Muscle of arm (tissue), 14 donors: ENCODE results near the gene SLC16A11. TPM values are rescaled to one million over a fixed set of nuclear protein-coding genes. Genes with fewer than 3 reads are reported as not detected.
"Not testable (repeated sequence)": the region's sequence is repeated elsewhere in the genome, so short reads cannot be mapped to it uniquely, and the experiment has no call there.

ENCODE experiments used
- DNase-seq: peaks from one replicate; pipeline ENCODE4 v3.0.0-alpha.2; 2013
- long read RNA-seq, 11 donors: transcript quantifications; one replicate each; lab custom pipeline, GENCODE V29; 2026
- polyA plus RNA-seq, 12 donors: library from polyadenylated mRNA; unstranded; fragments of 120-200 nt; gene quantifications; one replicate each; pipeline ENCODE4 v1.2.1, GENCODE V29; 2013; ENCODE audit not compliant: insufficient read length in 12 of 12

Gene SLC16A11, protein sequence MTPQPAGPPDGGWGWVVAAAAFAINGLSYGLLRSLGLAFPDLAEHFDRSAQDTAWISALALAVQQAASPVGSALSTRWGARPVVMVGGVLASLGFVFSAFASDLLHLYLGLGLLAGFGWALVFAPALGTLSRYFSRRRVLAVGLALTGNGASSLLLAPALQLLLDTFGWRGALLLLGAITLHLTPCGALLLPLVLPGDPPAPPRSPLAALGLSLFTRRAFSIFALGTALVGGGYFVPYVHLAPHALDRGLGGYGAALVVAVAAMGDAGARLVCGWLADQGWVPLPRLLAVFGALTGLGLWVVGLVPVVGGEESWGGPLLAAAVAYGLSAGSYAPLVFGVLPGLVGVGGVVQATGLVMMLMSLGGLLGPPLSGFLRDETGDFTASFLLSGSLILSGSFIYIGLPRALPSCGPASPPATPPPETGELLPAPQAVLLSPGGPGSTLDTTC
- polyA plus RNA-seq, result 1 to 10 TPM in 1 of 12 donors, under 1 TPM in 6, not detected in 5; 0.09 to 1.6 (median 0.16) TPM
- long read RNA-seq, donor 1, result 0 reads
- long read RNA-seq, donor 2, result 0 reads
- long read RNA-seq, donor 3, result 0 reads
- long read RNA-seq, donor 4, result 0 reads
- long read RNA-seq, donor 5, result 0 reads
- long read RNA-seq, donor 6, result 0 reads
- long read RNA-seq, donor 7, partial matches to known transcripts, result 0 of 1 reads
- long read RNA-seq, donor 7, other reads (novel, unspliced or antisense), result 0 of 1 reads
- long read RNA-seq, donor 8, result 0 reads
- long read RNA-seq, donor 9, result 0 reads
- long read RNA-seq, donor 10, result 0 reads
- long read RNA-seq, donor 11, partial matches to known transcripts, result 0 of 1 reads
- long read RNA-seq, donor 11, other reads (novel, unspliced or antisense), result 0 of 1 reads

DNA sequence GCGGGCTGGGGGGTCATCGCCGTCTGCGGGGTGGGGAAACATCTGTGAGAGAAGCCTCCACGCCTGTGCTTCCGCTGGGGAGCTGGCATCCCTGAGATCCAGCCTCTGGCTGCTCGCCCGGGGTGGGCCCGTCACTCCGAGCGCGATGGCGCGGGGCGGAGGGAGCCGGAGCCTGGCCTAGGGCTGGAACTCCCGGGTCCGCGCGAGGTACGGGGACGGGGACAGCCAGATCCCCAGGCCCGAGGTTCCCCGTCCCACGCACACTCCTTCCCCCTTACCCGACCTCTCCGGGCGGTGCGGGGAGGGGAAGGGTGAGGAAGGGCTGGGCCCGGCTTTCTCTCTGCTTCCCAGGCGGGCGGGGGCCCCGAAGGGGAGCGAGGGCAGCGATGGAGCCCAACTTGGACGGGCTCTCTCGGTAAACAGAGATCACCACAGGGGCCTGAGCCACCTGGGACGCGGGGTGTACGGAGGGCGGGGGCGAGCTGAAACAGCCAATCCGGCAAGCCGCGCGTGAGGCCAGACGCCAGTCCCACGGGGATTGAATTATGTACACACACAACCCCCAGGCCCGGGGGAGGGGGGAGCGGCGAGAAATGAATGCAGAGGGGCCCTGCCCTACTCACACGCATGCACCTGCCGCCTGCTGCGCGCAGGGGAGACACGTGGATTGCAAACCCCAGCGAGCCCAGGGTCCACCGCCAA lies at the start of gene SLC16A11:
Gene SLC16A11, minus strand, starts transcription at position 596 of the 702 bp plus-strand sequence. Its CDS starts 579 bp downstream, at position 17.
- DNase-seq, result no peak

DNA sequence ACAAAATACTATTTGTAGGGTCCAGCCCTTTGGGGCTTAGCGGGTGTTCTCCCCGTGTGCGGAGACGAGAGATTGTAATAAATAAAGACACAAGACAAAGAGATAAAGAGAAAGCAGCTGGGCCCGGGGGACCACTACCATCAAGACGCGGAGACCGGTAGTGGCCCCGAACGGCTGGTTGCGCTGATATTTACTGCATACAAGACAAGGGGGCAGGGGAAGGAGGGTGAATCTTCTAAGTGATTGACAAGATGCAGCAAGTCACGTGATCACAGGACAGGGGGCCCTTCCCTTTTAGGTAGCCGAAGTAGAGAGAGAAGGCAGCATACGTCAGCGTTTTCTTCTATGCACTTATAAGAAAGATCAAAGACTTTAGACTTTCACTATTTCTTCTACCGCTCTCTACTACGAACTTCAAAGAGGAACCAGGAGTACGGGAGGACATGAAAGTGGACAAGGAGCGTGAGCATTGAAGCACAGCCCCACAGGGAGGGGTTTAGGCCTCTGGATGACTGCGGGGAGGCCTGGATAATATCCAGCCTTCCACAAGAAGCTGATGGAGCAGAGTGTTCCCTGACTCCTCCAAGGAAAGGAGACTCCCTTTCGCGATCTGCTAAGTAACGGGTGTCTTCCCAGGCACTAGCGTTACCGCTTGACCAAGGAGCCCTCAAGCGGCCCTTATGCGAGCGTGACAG lies 47.6 kb upstream of the SLC16A11 start:
- DNase-seq, result not testable (repeated sequence)

DNA sequence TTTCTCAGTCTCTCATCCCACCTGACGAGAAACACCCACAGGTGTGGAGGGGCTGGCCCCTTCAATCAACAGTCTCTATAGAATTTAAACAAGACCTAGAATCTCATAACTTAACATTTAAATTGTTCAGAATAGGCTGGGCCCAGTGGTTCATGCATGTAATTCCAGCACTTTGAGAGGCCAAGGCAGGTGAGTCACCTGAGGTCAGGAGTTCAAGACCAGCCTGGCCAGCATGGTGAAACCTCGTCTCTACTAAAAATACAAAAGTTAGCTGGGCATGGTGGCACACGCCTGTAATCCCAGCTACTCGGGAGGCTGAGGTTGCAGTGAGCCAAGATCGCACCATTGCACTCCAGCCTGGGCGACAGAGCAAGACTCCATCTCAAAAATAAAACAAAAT lies 45.7 kb upstream of the SLC16A11 start:
- not testable (repeated sequence) for DNase-seq

DNA sequence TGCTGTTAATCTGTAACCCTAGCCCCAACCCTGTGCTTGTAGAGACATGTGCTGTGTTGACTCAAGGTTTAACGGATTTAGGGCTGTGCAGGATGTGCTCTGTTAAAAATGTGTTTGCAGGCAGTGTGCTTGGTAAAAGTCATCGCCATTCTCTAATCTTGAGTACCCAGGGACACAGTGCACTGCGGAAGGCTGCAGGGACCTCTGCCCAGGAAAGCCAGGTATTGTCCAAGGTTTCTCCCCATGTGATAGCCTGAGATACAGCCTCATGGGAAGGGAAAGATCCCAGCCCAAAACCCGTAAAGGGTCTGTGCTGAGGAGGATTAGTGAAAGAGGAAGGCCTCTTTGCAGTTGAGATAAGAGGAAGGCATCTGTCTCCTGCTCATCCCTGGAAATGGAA lies 44.5 kb upstream of the SLC16A11 start:
- DNase-seq, result not testable (repeated sequence)

DNA sequence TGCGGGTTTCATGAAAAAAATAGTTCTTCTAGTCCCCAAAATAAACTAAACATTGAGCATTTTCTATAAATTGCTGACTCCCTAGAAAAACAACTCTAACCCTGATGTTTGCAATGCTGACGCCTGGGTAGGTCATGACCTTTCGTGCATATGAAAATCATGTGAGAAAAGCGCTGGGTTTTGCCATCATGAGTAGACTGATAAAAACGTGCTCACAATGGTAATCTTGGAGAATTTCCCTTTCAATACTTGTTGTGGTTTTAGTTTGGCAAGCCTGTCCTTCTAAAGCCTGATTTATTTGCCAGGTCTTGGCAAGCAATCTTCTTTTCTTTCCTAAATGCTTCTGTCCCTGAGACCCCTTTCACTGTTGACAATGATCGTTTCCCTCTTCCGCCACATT lies 40.2 kb upstream of the SLC16A11 start:
- DNase-seq, result no peak

DNA sequence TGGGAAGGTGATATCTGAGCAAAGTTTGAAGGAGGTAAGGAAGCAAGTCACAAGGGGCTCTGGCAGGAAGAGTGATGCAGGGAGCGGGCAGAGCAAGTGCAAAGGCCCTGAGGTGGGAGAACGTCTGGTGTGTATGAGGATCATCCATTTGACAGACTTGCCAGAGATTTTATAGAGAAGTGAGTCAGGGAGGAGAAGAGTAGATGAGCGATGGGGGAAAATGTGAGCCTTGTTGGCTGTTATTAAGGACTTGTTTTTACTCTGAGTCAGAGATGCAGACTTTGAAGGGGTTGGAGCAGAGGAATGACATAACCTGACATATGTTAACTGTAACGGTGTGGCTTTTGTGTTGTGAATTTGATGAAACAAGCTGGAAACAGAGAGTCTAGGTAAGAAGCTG lies 39.7 kb upstream of the SLC16A11 start:
- DNase-seq, result no peak

DNA sequence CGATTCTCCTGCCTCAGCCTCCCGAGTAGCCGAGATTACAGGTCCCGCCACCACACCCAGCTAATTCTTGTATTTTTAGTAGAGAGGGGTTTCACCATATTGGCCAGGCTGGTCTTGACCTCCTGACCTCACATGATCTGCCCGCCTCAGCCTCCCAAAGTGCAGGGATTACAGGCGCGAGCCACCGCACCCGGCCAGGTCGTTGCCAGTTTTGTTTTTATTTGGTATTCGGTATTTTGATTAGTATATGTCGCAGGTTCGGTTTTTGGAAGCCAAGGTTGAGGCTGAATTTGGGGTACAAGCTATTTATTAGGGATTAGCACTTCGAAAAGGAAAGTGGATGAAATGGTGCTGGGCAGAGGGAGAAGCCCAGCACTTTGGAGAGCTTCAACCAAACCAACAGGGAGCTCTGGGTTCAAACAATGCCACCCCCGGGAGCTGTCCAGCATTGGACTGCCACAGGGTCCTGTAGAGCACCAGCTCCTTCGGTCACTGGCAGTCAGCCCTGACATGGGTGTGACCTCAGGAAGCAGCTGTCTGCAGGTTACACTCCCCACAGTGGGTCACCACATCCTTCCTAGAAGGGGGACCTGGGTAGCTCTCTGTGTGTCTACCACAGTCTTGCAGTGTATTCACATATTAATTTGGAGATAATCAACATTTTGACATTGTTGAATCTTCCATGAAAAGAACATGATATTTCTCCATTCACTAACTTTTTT lies 37.6 kb upstream of the SLC16A11 start:
- DNase-seq, result no peak

DNA sequence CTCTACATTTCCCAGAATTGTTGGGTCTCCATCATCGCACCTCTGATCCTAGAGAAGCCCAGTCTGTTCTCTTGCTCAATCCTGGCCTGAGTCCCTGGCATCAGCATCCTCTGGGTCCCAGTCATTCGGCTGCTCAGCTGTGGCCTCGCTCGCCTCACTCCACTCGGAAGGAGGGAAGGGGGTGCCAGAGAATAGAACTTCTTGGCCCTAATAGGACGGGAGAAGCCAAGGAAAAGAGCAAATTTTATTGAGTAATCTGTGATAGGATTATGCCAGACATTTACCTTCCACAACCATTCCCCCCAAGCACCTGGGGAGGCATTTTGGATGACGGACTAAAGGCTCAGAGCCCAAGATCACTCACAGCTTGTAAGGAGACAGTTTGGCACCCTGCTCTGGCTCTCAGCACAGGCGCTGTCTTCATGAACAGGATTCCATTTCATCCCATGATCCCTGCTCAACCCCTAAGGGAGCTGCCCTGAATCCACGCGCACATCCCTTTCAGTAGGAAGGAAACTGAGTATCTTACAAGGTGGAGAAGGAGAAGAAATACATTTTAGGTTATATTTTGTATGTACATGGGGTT lies 36.7 kb upstream of the SLC16A11 start:
- DNase-seq, result peak; percentile 20

DNA sequence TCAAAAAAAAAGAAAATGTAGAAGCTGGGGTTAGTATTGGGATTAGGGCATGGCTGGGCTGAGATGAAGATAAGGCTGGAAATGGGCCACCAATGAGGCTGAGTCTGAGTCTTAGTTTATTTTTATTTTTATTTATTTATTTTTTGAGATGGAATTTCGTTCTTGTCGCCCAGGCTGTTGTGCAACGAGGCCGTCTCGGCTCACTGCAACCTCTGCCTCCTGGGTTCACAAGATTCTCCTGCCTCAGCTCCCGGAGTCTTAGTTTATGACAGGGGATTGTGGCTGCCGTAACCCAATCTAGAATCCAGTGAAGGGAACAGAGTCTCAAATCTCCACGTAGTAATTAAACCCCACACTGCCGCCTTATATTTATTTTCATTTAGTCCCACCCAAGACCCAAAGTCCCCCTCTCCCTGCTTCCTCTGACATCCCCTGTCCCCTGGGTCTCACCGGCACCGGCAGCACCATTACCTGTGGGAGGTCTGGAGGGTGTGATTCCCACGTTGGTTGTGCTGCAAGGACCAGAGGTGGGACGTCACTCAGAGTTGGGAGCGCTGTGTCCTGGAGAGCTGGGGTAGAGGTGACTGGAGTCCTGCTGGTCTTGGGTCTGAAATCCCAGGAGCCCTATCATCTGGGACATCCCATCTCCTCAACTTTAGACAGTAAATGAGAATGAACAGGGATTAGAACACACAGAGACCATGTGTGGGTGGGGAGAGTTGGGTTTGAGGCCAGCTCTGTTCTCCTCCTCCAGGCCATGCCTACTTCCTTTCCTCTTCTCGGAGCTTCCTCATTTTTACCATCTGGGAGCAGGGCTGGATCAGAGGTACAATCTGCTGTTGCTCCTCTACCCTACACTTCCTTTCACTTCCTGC lies 35.9 kb upstream of the SLC16A11 start, which contains the start of gene CLEC10A:
Gene CLEC10A, minus strand, starts transcription at position 671 of the 875 bp plus-strand sequence. CDS start 1,439 bp downstream, outside the sequence.
- DNase-seq, result no peak

DNA sequence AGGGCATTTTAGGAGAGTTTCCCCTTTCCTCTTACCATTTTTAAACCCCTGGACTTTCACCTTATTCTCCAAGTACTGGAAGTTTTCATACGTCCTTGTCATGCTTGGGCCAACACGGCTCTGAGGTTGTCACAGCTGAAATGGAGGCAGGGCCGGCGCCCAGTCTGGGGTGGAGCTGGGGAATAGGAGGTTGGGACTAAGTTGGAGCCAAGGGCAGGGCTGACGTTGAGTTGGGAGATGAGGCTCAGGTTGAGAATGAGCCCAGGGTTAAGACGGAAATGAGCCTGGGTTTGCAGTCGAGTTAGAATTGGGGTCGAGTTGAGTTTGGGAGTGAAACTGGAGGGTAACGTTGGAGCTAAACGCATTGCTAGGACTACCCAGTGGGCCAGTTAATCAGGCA lies 34.8 kb upstream of the SLC16A11 start:
- no peak for DNase-seq

DNA sequence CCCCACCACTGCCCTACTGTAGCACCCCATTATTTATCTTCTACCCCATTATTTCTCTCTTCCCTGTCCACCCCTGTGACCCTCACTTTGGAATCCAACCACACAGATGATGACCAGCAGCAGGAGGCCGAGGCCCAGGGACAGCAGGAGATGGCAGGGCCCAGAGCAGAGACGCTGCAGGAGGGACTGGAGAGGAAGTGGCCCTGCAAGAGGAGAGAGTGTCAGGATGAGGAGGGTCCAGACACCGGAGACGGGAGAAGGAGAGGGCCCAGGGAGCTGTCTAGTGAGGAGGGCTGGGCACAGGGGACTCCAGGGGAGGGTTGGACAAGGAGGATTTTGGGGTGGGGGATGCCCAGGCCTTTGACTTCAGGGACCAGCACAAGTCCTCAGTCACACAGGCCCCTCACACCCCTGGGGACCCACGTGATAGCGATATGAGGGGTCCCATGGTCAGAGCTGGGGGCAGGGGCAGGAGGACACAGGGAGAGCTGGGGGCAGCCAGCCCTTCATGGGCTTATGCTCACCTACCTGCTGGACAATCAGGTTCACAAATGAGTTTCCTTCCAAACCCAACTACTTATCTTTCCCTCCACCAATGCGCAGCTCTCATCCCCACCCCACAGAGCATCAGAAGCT lies 34.1 kb upstream of the SLC16A11 start:
- no peak for DNase-seq

DNA sequence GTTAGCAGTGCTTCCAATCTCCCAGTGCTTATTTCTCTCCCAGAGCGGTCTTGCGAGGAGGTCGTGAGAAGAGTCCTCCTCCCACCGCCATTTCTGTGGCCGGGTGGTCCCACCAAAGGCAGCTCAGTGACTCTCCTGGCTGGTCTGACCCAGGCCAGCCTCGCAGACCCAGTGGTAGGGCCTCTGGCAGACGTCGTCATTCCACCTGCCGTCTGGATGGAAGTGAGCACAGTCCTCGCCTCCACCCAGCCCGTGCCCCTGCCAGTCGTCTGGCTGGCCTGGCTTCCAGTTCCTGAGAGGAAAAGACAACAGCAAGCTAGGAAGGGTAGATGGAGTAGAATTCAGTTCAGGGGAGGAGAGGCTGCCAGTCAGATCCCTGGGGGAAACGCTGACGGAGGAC lies 31.0 kb upstream of the SLC16A11 start:
- no peak for DNase-seq

DNA sequence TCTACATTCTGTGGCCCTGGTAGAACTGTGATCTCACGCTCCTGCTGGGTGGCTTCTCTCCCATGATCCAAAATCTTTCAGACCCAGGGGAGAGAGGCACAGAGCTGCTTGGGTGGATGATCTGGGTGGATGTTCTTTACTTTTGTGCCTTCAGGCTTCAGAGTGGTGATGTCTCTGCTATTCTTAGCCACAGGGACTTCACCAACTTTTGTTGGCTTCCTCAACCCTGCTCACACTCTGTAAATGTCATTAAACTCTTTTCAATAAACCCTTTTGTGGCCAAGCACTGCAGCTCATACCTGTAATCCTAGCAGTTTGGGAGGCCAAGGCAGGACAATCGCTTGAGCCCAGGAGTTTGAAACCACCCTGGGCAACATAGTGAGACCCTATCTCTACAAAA lies 28.5 kb upstream of the SLC16A11 start:
- no peak for DNase-seq

DNA sequence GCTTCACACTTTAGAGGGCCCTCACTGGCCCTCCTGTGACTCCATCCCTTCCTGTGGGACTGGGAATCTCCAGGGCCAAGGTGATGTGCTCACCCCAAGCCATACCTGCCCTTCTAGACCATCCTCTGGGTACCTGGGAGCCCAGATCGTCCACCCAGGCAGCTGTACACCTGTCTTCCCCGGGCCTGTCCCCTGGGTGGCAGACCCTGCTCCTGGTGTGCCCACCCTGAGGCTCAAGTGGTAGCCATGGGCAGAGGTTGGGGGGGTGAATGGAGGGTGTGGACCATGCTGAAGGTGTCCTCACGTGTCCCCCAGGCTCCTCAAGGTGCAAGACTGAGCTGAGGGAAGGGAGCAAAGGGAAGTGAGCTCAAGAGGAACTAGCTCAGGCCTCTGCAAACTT lies 26.8 kb upstream of the SLC16A11 start:
- no peak for DNase-seq

DNA sequence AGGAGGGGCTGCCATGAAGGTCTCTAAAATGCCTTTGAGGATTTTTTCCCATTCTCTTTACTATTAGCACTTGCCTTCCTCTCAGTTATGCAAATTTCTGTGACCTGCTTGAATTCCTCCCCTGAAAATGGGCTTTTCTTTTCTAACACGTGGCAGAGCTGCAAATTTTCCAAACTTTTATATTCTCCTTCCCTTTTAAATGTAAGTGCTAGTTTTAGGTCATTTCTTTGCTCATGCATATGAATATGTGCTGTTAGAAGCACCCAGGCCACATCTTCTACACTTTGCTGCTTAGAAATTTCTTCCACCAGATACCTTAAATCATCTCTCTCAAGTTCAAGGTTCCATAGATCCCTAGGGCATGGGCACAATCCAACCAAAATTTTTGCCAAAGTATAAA lies 24.4 kb upstream of the SLC16A11 start:
- DNase-seq, result no peak

DNA sequence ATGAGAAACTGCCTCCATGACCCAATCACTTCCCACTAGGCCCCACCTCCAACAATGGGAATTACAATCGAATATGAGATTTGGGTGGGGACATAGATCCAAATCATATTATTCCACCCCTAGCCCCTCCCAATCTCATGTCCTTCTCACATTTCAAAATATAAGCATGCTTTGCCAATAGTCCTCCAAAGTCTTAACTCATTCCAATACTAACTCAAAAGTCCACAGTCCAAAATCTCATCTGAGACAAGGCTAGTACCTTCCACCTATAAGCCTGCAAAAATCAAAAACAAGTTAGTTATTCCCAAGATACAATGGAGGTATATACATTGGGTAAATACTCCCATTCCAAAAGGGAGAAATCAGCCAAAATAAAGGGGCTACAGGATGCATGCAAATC lies 23.3 kb upstream of the SLC16A11 start:
- no peak for DNase-seq

DNA sequence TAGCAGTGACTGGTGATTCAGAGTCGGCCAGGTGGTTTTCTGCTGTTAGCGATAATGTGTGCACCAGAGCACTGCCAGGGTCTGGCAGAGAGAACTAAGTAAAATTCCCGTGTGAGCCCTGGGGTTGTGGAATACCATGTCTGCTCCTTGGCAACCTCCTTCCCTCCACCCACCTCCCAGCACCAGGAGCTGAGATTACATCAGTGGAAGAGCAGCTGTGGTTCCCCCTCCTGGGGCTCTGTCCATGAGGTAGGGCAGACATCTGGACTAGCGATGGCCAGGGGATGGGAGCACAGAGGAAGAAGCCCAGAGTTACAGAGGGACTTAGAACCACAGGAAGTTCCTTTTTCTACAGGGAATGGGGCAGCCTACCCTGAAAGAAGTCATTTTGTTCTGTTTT lies 20.4 kb upstream of the SLC16A11 start:
- DNase-seq, result no peak

DNA sequence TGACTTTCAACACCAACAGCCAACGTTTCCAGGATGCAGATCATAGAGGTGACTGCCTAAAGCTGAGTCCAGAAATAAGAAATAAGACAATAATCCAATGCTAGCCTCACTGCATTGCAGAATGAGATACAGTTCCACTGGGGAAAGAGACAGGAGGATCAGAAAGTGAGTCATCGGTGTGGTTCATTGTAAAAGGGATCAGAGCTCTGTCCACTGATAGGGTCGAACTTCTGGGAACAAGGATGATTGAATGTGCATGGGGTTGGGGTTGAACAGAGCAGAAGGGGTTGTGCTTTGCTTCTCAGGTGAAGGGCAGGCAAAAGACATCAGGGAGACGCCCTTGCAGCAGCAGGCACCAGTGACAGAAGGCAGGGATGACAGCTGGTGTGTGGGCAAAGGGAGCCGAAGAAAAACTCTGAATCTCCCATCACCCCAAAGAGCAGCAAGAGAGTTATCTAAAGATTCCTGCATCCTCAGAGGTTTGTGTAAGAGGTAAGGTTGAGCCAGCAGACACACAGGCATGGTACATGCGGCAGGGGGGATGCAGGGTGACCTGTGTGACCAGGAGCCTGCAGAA lies 19.7 kb upstream of the SLC16A11 start:
- DNase-seq, result no peak
